Testis (tissue), 2 donors: ENCODE results near the gene FAXC.

Source experiments
- POLR2A ChIP-seq: fragments of 450-650 bp; IDR thresholded peaks from one replicate; pipeline ENCODE4 v1.6.1; 2017; ENCODE audit warnings: antibody characterized with exemption, mild to moderate bottlenecking, moderate library complexity
- TF ChIP-seq, protein P1 (sequence below), 3 experiments: fragments of 450-650 bp in 2 of 3; fragments of 200-600 bp in 1 of 3; sonication (generic) in 1 of 3; IDR thresholded peaks; one replicate each; pipeline ENCODE4 v1.5.1; 2016 to 2019; ENCODE audit warnings: antibody characterized with exemption in 3 of 3, mild to moderate bottlenecking in 2 of 3, moderate library complexity in 1 of 3

DNA sequence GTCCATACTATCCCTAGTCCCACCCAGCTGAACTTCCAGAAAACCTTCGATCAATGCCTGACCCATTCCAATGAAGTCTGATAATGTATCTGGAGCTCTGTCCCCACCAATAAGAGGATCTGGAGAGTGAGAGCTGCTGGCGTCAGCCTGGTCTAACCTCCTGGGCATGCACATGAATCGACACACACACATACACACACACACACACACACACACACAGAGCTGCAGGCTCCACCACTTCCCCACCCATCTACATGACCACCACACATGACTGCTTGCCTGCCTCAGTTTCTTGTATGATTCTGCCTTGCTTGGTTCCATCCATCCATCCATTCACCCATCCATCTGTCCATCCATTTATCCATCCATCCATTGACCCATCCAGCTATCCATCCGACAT is 60.8 kb downstream of the FAXC start:
- TF ChIP-seq, protein P1, sequence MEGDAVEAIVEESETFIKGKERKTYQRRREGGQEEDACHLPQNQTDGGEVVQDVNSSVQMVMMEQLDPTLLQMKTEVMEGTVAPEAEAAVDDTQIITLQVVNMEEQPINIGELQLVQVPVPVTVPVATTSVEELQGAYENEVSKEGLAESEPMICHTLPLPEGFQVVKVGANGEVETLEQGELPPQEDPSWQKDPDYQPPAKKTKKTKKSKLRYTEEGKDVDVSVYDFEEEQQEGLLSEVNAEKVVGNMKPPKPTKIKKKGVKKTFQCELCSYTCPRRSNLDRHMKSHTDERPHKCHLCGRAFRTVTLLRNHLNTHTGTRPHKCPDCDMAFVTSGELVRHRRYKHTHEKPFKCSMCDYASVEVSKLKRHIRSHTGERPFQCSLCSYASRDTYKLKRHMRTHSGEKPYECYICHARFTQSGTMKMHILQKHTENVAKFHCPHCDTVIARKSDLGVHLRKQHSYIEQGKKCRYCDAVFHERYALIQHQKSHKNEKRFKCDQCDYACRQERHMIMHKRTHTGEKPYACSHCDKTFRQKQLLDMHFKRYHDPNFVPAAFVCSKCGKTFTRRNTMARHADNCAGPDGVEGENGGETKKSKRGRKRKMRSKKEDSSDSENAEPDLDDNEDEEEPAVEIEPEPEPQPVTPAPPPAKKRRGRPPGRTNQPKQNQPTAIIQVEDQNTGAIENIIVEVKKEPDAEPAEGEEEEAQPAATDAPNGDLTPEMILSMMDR (IDR thresholded peaks at IDR 0.05), result no peak
- no peak for TF ChIP-seq POLR2A
